HG03064 (cell line): Measurements from ENCODE around the gene SEMA7A.
"Not testable (repeated sequence)": the region's sequence is repeated elsewhere in the genome, so short reads cannot be mapped to it uniquely, and the experiment has no call there.

Source experiments
- ATAC-seq: cut with Tn5 transposase; IDR thresholded peaks from one replicate; pipeline ENCODE4 v1.9.1; 2021; ENCODE audit warnings: low read depth; ENCODE audit not compliant: unreplicated experiment

Gene SEMA7A

DNA sequence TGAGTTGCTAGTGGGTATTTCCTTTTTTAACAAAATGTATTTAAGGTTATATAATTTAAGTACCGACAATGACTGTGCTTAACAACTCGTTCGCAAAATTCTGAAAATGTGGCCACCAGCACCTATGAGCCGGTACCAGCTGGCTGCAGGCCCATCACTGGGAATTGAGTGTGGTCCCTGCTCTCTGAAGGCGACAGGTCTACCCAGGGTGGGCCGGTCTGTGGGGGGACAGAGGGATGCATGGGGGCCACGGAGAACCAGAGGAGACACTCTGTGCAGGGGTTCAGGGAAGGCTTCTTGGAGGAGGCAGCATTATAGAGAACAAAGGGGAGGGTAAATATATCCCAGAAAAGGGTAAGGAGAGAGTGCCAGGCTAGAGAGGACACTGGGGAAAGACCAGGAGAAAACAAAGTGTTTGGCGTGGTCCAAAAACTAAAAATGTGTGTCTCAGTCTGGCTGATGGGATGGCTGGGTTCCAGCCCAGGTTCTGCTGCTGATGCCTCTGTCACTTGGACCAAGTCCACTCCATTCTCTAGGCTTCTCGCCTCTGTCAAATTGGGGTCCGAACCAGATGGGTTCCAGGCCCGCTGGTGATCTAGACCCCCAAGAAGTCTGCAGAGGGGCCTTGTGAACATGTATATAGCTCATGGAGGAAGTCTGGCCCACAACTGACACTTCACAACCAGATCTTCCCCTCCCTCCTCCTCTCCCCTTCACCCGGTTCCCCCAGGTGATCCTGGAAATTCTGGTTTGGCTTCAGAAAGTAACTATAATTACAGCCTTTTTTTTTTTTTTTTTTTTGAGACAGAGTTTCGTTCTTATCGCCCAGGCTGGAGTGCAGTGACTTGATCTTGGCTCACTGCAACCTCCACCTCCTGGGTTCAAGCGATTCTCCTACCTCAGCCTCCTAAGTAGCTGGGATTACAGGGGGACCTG lies 55.7 kb downstream of the SEMA7A start:
- ATAC-seq = no peak

DNA sequence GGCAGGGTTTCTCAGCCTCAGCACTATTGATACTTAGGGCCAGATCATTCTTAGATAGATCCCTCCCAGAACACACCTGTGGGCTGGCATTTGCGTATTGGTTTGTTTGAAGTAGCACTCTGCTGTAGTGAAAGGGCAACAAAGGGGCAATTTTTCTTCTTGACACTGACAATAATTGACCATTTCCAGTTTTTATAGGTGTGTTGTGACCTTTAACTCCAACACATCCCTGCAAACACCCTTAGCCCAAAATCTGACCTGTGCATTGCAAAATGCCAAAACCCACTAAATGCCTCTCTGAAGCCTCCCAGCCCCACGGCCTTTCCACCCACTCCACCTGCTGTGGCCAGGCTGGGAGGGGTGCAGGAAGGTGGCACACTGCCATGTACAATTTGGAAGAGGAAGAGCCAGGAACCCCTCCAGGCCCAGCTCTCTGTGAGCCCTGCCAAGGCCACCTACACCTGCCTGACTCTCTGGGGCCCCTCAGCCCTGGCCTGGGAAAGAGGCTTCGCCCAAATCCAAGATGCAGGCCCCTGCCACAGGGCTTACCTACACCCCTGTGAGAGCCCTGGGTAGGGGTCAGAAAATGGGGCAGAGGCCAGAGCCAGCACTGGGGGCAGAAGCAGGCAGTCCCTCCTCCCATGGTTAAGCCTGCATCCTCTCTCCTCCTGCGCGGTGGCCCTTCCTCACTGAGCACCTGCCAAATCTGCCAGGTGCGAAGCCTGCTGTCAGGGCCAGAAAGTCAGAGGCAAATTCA lies 56.8 kb downstream of the SEMA7A start:
- ATAC-seq = no peak

DNA sequence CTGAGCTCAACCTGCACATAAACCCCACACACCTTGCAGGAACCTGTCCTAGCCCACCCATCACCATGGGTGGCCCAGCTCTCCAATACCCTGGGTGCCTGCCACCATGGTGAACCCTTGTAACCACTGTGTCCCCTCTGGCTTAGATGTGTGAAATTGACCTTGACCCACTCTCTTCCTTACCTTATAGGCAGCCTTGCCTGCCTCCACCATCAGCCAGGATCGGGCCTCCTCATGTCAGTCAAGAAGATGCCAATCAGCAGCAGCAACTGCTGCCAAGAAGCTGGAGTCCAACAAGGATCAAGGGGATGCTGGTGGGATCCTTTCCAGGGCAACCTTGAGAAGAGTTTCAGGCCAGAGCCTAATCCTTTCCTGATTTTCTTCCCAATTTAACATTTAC lies 57.5 kb downstream of the SEMA7A start:
- no peak for ATAC-seq

DNA sequence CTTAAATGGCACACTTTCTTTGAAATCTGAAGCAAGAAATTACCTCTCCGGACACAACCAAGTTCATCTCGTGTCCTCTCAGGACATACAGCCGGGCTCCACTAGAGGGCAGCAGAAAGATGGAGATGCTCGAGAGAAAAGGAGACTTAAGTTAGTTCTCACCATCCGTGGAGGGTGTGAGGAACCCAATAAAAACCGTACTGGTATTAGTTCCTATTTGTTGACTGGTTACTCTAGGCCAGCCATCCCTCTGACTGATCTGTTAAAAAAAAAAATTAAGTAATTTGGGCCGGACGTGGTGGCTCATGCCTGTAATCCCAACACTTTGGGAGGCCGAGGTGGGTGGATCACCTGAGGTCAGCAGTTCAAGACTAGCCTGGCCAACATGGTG lies 58.5 kb downstream of the SEMA7A start:
- no peak for ATAC-seq

DNA sequence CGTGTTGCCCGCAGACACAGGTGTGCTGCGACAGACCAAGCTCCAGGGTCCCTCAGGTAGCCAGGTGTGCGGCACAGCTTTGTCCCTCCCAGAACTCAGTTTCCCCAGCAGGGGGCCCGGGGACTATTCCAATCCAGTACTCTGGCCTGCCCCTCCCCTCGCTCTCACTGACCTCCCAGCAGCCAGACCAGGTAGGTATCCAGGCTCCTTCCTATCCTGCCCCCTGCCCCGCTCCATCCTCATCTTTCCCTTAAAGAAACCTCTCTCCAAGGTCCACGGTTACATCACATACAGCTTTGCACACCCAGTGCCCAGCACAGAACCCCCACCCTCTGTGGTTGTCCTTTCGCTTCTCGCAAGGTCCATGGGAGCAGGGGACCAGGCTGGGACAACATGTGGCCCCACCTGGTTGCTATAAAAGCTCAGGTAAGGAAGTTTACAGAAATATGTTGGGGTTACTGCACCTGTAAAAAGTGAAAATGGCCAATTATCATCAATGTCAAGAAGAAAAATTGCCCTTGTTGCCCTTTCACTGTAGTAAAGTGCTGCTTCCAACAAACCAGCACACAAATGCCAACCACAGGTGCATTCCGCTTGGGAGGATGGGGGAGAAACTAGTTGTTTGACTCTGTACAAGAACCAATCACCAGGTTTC lies 59.0 kb downstream of the SEMA7A start:
- ATAC-seq = no peak

DNA sequence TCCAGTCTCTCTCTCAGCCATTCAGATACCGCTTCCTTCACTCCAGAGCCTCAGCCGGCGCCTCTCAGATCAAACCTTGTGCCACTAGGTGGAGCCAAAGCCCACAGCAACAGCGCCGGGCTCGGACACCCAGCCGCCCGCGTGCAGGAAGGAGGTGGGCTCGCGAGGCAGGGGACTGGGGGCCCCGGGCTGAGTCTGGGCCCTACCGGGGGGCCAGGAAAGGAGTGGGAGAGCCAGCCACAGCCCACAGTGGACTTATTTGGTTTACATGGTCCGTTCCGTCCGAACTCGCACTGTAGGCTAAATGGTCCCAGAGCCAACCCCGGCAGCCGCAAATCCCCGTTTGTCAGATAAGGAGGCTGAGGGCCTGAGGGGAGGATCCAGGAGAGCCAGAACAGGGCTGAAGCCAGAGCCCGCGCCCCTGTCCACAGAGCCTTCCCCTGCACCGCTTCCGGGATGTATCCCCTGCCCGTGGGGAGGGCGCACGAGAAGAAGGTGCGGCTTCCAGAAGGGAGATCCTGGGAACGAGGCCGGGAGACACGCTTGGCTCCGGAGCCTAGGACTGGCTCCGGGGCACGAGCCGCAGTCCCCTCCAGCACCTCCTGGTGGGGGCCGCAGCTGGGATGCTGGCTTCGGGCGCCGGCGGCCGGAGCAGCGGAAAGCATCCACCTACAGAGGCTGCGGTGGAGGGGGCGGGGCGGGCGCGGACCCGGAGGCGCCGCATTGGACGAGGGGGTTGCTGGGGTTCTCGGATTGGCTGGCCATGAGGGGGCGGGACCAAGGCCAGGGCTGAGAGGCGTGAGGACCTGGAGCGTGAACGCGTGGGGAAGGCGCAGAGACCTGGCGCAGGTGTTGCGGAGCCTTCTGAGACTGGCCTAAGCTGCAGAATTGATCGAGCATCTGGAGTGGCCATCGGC lies 59.8 kb downstream of the SEMA7A start:
- peak; percentile 59 for ATAC-seq

DNA sequence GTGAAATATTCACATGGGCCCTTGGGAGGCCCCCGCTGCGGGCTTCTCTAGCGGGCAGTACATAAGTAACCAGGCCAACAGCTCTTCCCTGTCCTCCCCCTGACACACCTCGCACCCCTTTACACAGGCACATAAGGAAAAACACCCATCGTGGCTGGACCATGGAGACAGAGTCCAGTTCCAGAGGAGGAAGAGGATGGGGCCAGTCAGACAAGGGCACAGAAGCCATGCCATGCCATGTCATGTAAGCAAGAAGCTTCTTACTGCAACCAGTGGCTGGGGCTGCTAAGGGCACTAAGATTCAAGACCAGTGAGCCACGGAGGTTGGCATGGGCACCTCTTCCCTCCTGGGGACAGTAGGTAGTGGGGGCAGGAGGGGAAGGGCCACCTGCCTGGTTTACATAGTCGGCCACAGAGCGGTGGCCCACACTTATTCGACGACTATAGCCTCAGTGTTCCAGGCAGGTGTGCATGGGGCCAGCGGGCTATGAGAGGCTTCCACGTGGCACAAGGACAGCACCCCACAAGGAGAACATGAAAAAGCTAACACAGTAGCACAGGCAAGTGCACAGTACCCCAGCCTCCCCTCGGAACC lies 60.6 kb downstream of the SEMA7A start:
- no peak for ATAC-seq

DNA sequence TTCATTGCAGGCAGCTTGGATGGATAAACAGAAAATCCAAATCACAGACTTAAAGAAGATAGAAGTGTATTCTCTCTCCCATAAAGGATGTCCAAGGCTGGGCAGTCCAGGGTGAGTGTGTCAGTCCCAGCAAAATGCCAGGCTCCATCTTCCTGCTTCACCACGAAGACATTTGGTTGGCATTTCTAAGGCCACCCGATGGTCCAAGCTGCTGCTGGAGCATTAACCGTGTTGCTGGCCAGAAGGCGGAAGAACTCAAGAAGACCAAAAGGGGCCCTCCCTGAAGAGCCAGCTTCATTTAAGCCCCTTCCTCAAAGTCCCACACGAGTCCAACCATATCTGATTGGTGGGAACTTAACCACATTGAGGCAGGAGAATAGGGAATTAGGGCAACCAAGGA lies 63.3 kb downstream of the SEMA7A start:
- ATAC-seq = no peak

DNA sequence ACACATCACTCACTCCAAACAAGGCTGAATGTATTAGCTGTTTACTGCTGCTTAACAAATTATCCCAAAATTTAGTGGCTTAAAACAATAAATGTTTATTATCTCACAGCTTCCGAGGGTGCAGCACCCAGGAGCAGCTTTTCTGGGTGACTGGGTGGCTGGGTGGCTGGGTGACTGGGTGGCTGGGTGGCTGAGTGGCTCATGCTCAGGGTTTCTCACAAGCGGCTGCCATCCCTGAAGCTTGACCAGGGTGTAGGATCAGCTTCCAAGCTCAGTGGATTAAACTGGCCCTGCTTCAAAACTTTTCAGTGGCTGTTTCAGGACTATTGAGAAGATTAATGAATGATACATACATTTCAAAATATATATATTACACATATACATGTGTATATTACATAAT lies 64.0 kb downstream of the SEMA7A start:
- ATAC-seq = no peak

DNA sequence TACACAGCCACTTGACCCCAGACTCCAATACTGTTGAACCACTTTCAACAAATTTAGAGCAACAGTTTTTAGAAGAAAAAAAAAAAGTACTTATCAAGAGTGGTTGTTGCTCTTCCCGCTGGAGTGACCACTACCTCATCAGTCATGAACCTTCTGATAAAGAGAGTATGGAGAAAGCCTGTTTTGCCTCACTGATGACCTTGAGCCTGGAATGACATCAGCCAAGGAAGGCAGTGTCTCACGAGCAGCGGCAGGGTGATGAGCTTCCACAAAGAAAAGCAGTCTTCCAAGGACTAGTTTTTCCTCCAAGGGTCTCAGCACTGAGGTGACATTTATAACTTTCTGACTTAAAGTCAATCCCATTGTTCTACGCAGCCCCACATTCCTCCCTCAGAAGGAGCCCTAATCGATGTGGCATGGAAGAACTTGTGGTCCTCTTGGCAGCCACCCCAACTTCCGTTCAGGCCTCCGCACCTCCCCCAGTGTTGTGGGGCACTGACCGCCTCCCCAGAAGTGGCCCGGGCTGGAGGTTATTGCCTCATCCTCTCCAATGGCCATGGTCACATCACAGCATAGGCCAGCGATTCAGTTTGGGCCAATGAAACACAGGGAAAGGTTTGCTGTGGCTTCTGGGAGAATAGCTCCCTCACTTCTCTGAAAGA lies 64.5 kb downstream of the SEMA7A start:
- no peak for ATAC-seq

DNA sequence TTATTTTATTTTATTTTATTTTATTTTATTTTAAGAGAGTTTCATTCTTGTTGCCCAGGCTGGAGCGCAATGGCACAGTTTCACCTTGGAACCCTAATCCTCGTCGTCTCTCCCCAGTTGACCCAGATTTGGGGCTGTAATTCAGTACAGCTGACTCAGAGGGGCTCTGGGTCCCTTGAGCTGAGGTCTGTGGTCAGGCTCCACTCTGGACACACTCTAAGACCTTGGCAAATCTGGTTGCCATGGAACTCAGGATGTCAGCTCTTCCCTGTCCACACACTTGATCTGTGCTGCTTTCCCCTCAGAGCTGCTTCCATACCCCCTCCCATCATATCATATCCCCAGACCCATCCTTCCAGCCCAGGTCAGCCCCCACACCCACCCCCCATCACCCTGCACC lies 65.6 kb downstream of the SEMA7A start:
- ATAC-seq = no peak

DNA sequence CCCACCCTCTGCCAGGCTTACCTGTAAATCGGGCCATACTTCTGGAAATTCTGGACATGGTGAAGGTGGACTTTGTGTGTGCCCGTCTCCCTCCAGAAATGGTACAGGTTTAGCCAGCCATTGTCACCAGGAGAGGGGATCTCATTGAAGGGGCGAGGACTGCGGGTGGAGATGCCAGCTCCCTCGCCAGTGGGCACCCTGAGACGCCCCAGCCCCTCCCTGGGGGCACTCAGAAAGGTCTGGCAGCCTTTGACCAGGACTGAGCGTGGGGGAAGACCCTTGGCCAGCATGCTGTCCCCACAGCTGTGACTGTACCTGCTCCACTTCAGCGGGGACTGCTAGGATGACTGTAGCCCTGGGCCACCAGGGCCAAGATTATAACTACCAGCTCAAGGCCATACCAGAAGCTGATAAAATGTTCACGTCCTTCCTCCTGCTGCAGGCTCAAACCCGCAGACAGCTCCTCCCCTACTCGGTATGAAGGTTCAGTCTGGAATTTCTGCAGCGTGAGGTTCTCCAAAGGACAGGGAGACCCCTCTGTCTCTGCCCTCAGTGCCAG lies 66.4 kb downstream of the SEMA7A start, which contains the start of gene CYP11A1:
Gene CYP11A1 (minus strand): TSS at position 351 of the 559 bp plus-strand sequence. CDS start 61 bp downstream, at position 290.
- ATAC-seq = no peak

DNA sequence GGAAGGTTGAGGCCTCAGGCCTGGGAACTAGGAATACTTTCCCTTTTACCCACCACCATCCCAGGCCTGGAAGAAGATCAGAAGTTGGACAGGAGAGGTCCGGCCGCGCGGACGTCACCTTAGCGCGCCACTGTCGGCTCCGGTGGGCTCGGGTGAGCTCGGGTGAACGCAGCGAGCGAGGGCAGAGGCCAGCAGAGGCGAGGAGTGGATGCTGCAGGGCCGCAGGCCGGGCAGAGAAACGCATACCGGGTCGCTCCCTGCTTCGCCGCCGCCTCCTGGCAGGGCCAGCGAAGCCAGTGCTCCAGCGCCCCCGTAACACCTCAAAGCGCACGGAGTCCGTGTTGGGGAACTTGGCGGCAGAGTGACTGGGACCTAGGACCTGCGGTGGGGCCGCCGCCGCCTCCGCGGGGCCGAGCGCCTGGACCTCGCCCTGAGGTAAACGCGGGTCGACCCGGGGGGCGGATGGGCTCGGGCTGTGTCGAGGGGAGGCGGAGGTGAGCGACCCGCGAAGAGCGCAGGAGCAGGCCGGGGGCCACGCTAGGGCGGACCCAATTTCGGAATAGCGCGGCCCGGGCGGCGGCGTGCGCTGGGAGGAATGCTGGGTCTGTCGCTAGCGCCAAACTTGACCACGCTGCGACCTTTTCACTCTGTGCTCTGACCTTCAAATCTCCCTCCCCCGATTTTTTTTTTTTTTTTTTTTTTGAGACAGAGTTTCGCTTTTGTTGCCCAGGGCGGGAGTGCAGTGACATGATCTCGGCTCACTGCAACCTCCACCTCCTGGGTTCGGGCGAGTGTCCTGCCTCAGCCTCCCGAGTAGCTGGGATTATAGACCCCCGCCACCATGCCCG lies 67.9 kb downstream of the SEMA7A start:
- ATAC-seq = no peak

DNA sequence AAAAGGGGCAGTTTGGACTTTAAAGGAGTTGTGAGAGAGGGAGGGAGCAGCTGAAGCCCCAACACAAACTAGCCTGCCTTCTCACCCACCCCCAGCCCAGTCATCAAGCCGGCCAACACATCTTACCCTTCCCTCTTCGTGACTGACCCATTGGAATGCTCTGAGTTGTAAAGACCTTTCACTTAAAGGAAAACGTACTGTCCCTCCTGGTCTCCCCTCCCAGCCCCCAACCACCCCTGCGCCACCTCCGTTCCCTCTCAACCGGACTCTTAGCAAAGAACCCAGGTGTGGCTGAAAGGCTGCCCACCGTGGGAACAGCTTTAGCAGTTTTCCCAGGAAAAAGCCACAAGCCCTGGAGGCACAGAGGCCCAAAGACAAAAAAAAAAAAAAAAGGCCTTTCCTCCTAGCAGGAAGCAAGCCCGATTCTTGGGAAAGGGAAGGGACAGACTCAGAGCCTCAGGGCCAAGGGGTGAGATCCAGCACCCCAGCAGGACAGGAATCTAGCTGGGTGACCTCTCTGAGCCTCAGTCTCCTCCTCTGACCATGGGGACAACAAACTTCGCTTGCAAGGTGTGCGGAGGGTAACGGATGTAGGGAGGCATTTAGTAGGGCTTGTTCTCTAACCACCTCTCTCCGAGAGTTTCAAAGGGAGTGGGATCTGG lies 68.7 kb downstream of the SEMA7A start:
- ATAC-seq = no peak

DNA sequence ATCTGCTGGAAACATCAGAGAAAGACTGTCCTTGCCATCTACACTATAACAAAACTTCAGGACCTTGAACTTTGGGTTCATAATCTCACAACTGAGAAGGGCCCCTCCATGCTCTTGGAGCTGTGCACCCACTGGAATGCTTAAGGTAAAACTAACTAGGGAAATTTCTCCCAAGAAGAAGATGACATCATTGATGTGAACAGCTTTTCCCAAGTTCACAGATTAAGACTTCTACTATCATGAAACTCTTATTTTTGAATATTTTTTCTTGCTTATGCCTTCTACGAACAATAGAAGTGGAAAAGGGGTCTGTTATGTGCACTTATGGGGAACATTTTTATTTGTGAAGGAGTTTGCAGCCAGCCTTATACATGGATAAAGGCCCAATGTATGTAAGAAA lies 71.3 kb downstream of the SEMA7A start:
- ATAC-seq = no peak

DNA sequence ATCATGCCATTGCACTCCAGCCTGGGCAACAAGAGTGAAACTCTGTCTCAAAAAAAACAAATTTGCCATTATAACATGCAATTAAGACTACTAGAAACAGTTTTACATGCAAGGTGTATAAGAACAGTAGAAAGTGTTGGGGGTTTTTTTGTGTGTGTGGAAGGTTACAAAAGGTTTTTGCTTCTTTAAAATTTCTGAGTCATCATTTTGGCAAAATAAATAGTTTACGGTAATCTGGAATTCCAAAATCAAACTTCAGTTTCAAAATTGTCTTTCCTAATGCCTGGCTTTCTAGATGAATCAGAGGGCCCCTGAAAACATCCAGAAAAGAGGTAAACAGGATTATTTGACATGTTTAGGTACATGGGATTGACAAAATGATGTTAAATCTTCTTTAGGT lies 72.9 kb downstream of the SEMA7A start:
- not testable (repeated sequence) for ATAC-seq

DNA sequence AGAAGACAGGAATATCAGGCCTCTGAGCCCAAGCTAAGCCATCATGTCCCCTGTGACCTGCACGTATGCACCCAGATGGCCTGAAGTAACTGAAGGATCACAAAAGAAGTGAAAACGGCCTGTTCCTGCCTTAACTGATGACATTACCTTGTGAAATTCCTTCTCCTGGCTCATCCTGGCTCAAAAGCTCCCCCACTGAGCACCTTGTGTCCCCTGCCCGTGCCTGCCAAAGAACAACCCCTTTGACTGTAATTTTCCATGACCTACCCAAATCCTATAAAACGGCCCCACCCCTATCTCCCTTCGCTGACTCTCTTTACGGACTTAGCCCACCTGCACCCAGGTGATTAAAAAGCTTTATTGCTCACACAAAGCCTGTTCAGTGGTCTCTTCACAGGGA lies 74.4 kb downstream of the SEMA7A start:
- ATAC-seq = not testable (repeated sequence)
